Prostate gland (tissue), 2 donors: ENCODE measurements around the gene GATAD1.

Source experiments
- POLR2A ChIP-seq: fragments of 450-650 bp; IDR thresholded peaks from one replicate; pipeline ENCODE4 v1.6.1; 2016; ENCODE audit warnings: antibody characterized with exemption, mild to moderate bottlenecking
- TF ChIP-seq, protein P1 (sequence below), 4 experiments: fragments of 200-600 bp in 2 of 4; fragments of 450-650 bp in 2 of 4; sonication (generic) in 2 of 4; IDR thresholded peaks; 1 replicate in 3 of 4; 2 replicates in 1 of 4; pipeline ENCODE4 v1.5.1; 2016 to 2019; ENCODE audit warnings: antibody characterized with exemption in 4 of 4, mild to moderate bottlenecking in 2 of 4, moderate library complexity in 2 of 4

DNA sequence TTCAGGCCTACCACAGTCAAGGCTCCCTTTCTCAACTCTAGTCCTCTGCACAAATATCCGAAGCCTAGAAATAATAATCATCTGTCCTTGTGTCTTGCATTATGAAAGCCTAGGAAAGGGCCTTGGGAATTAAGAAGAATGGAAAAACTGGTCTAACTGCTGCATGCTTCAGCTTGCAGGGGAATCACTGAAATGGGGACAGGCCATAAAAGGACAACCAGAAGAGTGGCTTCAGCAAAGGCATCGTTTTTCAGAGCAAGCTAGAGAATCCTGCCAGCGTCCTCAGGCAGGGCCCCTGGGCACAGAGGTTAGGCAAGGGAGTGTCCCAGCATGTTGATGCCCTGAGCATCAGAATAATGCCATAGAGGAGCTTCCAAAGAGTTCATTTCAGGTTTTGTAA is 17.2 kb downstream of the GATAD1 start:
- TF ChIP-seq, protein P1, sequence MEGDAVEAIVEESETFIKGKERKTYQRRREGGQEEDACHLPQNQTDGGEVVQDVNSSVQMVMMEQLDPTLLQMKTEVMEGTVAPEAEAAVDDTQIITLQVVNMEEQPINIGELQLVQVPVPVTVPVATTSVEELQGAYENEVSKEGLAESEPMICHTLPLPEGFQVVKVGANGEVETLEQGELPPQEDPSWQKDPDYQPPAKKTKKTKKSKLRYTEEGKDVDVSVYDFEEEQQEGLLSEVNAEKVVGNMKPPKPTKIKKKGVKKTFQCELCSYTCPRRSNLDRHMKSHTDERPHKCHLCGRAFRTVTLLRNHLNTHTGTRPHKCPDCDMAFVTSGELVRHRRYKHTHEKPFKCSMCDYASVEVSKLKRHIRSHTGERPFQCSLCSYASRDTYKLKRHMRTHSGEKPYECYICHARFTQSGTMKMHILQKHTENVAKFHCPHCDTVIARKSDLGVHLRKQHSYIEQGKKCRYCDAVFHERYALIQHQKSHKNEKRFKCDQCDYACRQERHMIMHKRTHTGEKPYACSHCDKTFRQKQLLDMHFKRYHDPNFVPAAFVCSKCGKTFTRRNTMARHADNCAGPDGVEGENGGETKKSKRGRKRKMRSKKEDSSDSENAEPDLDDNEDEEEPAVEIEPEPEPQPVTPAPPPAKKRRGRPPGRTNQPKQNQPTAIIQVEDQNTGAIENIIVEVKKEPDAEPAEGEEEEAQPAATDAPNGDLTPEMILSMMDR (IDR thresholded peaks at IDR 0.05): no peak
- TF ChIP-seq POLR2A: no peak
